NCI-H226 (cell line): Measurements from ENCODE around the gene HMGCS1.
"Not testable (repeated sequence)": the region's sequence is repeated elsewhere in the genome, so short reads cannot be mapped to it uniquely, and the experiment has no call there.

Experiments used
- DNase-seq: peaks from one replicate; pipeline ENCODE4 v3.0.0-alpha.2; 2015

HMGCS1 gene

GRCh38 chr5:43270645-43271044 is 42.6 kb downstream of the HMGCS1 start:
- DNase-seq: no peak

GRCh38 chr5:43268188-43268820 is 44.9 kb downstream of the HMGCS1 start:
- DNase-seq: no peak

- not testable (repeated sequence) for DNase-seq
Observed at GRCh38 chr5:43262269-43262668, 50.9 kb downstream of the HMGCS1 start.

DNA sequence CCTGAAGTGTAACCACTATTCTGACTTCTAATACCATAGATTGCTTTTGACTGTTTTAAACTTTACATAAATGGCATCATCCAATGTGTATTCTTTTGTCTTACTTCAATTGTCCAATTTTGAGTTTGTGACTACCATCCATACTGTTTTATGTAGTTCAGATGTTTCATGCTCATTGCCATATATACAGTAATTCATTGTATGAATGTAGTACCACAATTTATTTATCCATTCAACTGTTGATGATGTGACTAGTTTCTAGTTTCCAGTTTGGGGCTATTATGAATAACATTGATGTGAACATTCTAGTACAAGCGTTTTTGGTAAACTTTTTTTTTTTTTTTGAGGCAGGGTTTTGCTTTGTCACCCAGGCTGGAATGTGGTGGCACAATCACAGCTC is 55.1 kb downstream of the HMGCS1 start:
- DNase-seq: no peak

DNA sequence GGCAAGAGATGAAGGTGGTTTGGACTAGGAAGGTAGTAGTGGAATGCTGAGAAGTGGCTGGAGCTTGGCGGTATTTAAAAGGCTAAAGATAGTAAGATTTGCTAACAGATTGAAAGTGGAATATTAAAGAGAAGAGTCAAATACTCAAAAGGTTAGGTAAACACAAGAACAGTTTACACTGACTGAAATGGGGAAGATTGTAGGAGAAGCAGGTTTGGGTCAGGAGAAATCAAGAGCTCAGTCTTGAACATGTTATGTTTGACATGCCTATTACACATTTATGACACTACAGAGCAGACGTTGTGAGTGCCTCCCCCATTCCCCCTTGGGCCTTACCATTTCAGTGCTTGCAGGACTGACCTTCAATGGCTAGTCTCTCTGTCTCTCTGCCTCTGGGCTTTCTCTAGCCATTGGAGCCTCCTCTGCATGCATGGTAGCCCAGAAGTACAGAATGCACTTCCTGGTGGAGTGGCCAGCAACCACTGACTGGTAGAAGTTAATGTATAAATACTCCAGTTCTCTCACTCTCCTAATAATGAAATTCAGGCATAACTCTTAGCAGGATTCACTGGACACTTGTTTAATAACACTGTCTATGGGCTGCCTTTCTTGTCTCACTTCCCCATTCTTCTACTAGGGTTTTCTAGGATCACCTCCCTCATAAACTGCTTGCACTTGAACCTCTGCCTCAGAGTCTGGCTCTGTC is 56.8 kb downstream of the HMGCS1 start:
- no peak for DNase-seq

- DNase-seq: no peak
Observed at GRCh38 chr5:43255704-43256103, 57.5 kb downstream of the HMGCS1 start.

DNA sequence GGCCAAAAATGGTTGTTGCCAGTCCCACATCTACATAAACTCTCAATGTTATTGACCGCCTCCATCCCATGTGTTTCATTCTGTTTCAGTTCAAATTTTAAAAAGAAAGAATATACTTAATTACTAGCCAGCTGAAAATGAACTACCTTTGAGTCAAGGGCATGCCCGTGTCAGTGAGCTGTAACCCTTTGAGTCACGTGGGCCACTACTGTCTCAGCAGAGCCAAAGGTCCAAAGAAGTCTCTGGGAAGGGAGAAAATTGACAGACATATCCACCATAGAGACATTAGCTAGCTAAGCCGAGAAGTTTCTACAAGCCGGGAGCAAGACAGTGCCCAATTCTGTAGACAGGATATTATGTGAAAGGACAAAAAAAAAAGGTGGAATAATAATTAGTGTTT is 61.5 kb downstream of the HMGCS1 start:
- DNase-seq: no peak

DNA sequence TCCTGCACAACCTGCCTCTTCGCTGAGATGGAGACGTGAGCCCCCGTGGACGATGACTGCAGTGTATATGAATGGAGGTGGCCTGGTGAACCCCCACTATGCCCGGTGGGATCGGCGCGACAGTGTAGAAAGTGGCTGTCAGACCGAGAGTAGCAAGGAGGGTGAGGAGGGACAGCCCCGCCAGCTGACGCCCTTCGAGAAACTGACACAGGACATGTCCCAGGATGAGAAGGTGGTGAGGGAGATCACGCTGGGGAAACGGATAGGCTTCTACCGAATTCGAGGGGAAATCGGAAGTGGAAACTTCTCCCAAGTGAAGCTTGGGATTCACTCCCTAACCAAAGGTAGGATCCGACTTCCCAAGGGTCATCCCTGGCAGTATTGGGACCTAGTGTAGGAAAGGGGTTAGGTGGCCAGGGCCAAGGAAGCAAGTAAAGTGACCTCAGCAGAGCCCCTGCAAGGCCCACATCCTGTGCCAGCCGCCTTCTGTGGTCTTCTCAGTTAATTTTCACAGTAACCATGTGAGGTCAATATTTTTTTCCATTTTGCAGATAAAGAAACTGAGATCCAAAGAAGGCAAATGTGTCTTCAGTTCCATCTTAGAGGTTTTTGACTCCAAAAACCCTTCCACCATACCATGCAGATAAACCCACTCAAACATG is 67.4 kb downstream of the HMGCS1 start:
- no peak for DNase-seq

- DNase-seq: no peak
Observed at GRCh38 chr5:43244823-43245565, 68.2 kb downstream of the HMGCS1 start.

- DNase-seq: no peak
Observed at GRCh38 chr5:43243270-43243669, 69.9 kb downstream of the HMGCS1 start.

- DNase-seq: no peak
Observed at GRCh38 chr5:43242196-43242595, 71.0 kb downstream of the HMGCS1 start.
